GM23338 (cell line): ENCODE data around the gene TCEAL1. TPM values are rescaled to one million over a fixed set of nuclear protein-coding genes. Genes with fewer than 3 reads are reported as not detected.

Experiments used
- ATAC-seq: fragments of 200-7000 bp; cut with Tn5 transposase; 3 replicates; pipeline ENCODE4 v1.9.1; 2020
- DNase-seq: peaks from one replicate; pipeline ENCODE4 v3.0.0-alpha.2; 2015; ENCODE audit warnings: low spot score
- H2AFZ ChIP-seq: fragments of 200-600 bp; sonication (generic); 2 replicates; pipeline ENCODE4 v1.8.0; 2016; ENCODE audit warnings: antibody characterized with exemption, mild to moderate bottlenecking, moderate library complexity
- H3F3A ChIP-seq: fragments of 200-600 bp; sonication (generic); replicated peaks from 2 replicates; pipeline ENCODE4 v1.8.0; 2017; ENCODE audit warnings: antibody characterized with exemption, mixed run types, low read depth
- H3K27ac ChIP-seq: fragments of 200-600 bp; sonication (generic); 2 replicates; pipeline ENCODE4 v1.6.1; 2016; ENCODE audit warnings: low read depth
- H3K27me3 ChIP-seq: fragments of 200-600 bp; sonication (generic); 2 replicates; pipeline ENCODE4 v1.8.0; 2016; ENCODE audit warnings: mild to moderate bottlenecking, mixed run types, moderate library complexity; ENCODE audit not compliant: insufficient read depth
- H3K36me3 ChIP-seq: fragments of 200-600 bp; sonication (generic); 2 replicates; pipeline ENCODE4 v1.8.0; 2016; ENCODE audit warnings: mild to moderate bottlenecking; ENCODE audit not compliant: insufficient read depth
- H3K4me1 ChIP-seq: fragments of 200-600 bp; sonication (generic); 2 replicates; pipeline ENCODE4 v1.8.0; 2016; ENCODE audit warnings: mild to moderate bottlenecking, moderate library complexity; ENCODE audit not compliant: insufficient read depth
- H3K4me2 ChIP-seq: fragments of 200-600 bp; sonication (generic); 2 replicates; pipeline ENCODE4 v1.7.1; 2017; ENCODE audit warnings: mixed run types
- H3K4me3 ChIP-seq: fragments of 200-600 bp; sonication (generic); 2 replicates; pipeline ENCODE4 v1.6.1; 2016; ENCODE audit warnings: mixed run types
- H3K79me2 ChIP-seq: fragments of 200-600 bp; sonication (generic); replicated peaks from 2 replicates; pipeline ENCODE4 v1.8.0; 2017; ENCODE audit warnings: mild to moderate bottlenecking; ENCODE audit not compliant: insufficient read depth
- H3K9me2 ChIP-seq: fragments of 200-600 bp; sonication (generic); 2 replicates; pipeline ENCODE4 v1.8.0; 2017; ENCODE audit not compliant: insufficient read depth
- H4K20me1 ChIP-seq: fragments of 200-600 bp; sonication (generic); replicated peaks from 2 replicates; pipeline ENCODE4 v1.8.0; 2017; ENCODE audit warnings: mild to moderate bottlenecking; ENCODE audit not compliant: insufficient read depth
- H3K27ac Mint-ChIP-seq: 2 replicates; pipeline ENCODE4 v1.8.0; 2020; ENCODE audit warnings: inconsistent platforms, mild to moderate bottlenecking, moderate library complexity, mixed read lengths
- H3K27me3 Mint-ChIP-seq: 3 replicates; pipeline ENCODE4 v1.8.0; 2022; ENCODE audit warnings: low read depth, mild to moderate bottlenecking, moderate library complexity, mixed read lengths, inconsistent platforms; ENCODE audit not compliant: insufficient read depth, poor library complexity
- H3K36me3 Mint-ChIP-seq: 3 replicates; pipeline ENCODE4 v1.8.0; 2021; ENCODE audit warnings: low read depth, mild to moderate bottlenecking, inconsistent platforms, moderate library complexity, mixed read lengths
- H3K4me1 Mint-ChIP-seq: 3 replicates; pipeline ENCODE4 v1.8.0; 2020; ENCODE audit warnings: mild to moderate bottlenecking, inconsistent platforms, mixed read lengths
- H3K4me3 Mint-ChIP-seq: 3 replicates; pipeline ENCODE4 v1.8.0; 2021; ENCODE audit warnings: moderate library complexity, mild to moderate bottlenecking, inconsistent platforms, mixed read lengths
- H3K9me3 Mint-ChIP-seq: 3 replicates; pipeline ENCODE4 v1.8.0; 2020; ENCODE audit warnings: moderate library complexity, mild to moderate bottlenecking, inconsistent platforms, mixed read lengths
- CREB1 ChIP-seq: fragments of 250-450 bp; sonication (Bioruptor Pico); IDR thresholded peaks from 2 replicates; pipeline ENCODE4 v1.5.0; 2020; ENCODE audit warnings: low read depth, mild to moderate bottlenecking, moderate library complexity
- EZH2 ChIP-seq: fragments of 200-600 bp; sonication (generic); IDR thresholded peaks from one replicate; pipeline ENCODE4 v1.8.0; 2017; ENCODE audit warnings: antibody characterized with exemption, mild to moderate bottlenecking, low read depth; ENCODE audit not compliant: unreplicated experiment
- EZH2phosphoT487 ChIP-seq: fragments of 200-600 bp; sonication (generic); IDR thresholded peaks from one replicate; pipeline ENCODE4 v1.8.1; 2018; ENCODE audit warnings: antibody characterized with exemption; ENCODE audit not compliant: unreplicated experiment
- REST ChIP-seq: IDR thresholded peaks from one replicate; pipeline ENCODE4 v1.6.1; 2018; ENCODE audit warnings: antibody characterized with exemption; ENCODE audit not compliant: unreplicated experiment
- STAT1 ChIP-seq: IDR thresholded peaks from one replicate; pipeline ENCODE4 v1.6.1; 2016; ENCODE audit warnings: antibody characterized with exemption; ENCODE audit not compliant: unreplicated experiment
- ZNF114 ChIP-seq: fragments of 250-450 bp; sonication (Bioruptor Pico); IDR thresholded peaks from 2 replicates; pipeline ENCODE4 v1.5.0; 2020; ENCODE audit warnings: mild to moderate bottlenecking, moderate library complexity
- ZNF331 ChIP-seq: fragments of 250-450 bp; sonication (Bioruptor Pico); IDR thresholded peaks from 2 replicates; pipeline ENCODE4 v1.5.0; 2020; ENCODE audit warnings: low read depth, mild to moderate bottlenecking, moderate library complexity
- polyA plus RNA-seq: library from polyadenylated mRNA; unstranded; fragments of >200 nt; fragmentation: Nextera tagmentation; extraction: Ambion mirVana; gene quantifications from 2 replicates; pipeline ENCODE4 v1.2.1, GENCODE V29; 2016
- total RNA-seq: library from RNA; depleted of rRNA; stranded (reverse); fragments of >200 nt; shearing (Covaris generic); gene quantifications from 2 replicates; pipeline ENCODE4 v1.2.3, GENCODE V29; 2014
- TF ChIP-seq, protein P1 (sequence below): IDR thresholded peaks from 2 replicates; pipeline ENCODE4 v1.6.1; 2016; ENCODE audit warnings: antibody characterized with exemption
- TF ChIP-seq, protein P2 (sequence below): fragments of 250-450 bp; sonication (Bioruptor Pico); IDR thresholded peaks from 2 replicates; pipeline ENCODE4 v1.5.0; 2020; ENCODE audit warnings: mild to moderate bottlenecking, moderate library complexity

Gene TCEAL1
- total and polyA plus RNA-seq, 2 experiments from 2014 or later: 5.8 to 8.8 TPM

GRCh38 chrX:103626855-103627254 is 1.9 kb upstream of the TCEAL1 start:
- TF ChIP-seq STAT1: no peak
- no peaks in the 10 kb centered on the region; the same call in 2 of the 3 replicates for H3K9me3 Mint-ChIP-seq
- no peak overlapping the region for H3K27ac Mint-ChIP-seq
- peaks cover 8% of the 10 kb centered on the region for H3K27me3 Mint-ChIP-seq
- no peak overlapping the region for H3K4me3 ChIP-seq
- H3K79me2 ChIP-seq: no peaks in the 10 kb centered on the region
- ATAC-seq (no peak), DNase-seq (no peak)
- no peaks in the 10 kb centered on the region for H4K20me1 ChIP-seq
- H3F3A ChIP-seq: no peaks in the 10 kb centered on the region
- no peaks in the 10 kb centered on the region for H3K27me3 ChIP-seq
- H3K4me1 Mint-ChIP-seq: peaks cover 13% of the 10 kb centered on the region; the same call in 2 of the 3 replicates
- no peaks in the 10 kb centered on the region; the same call in 2 of the 3 replicates for H3K36me3 Mint-ChIP-seq
- H3K36me3 ChIP-seq: no peaks in the 10 kb centered on the region
- no peak overlapping the region for H3K4me3 Mint-ChIP-seq
- H3K4me1 ChIP-seq: peaks cover 4% of the 10 kb centered on the region; the same call in 1 of the 2 replicates
- no peak overlapping the region for H2AFZ ChIP-seq
- no peaks in the 10 kb centered on the region for H3K9me2 ChIP-seq
- H3K4me2 ChIP-seq: no peak overlapping the region
- no peak overlapping the region for H3K27ac ChIP-seq

- Histone ChIP-seq H3K79me2 (no peaks in the 10 kb centered on the region), H3K4me1 (peaks cover 4% of the 10 kb centered on the region; the same call in 1 of the 2 replicates), H3F3A (no peaks in the 10 kb centered on the region), H3K4me2 (peak overlapping the region; percentile 77), H2AFZ (peak overlapping the region; percentile 95), H3K9me2 (no peaks in the 10 kb centered on the region), H3K27ac (peak overlapping the region; percentile 64), H3K4me3 (peak overlapping the region; percentile 90), H3K36me3 (no peaks in the 10 kb centered on the region), H3K27me3 (no peaks in the 10 kb centered on the region), H4K20me1 (no peaks in the 10 kb centered on the region)
- no peaks in the 10 kb centered on the region; the same call in 2 of the 3 replicates for H3K36me3 Mint-ChIP-seq
- peak; percentile 79 for DNase-seq
- peak overlapping the region; percentile 96 for H3K27ac Mint-ChIP-seq
- peak overlapping the region; percentile 84 for H3K4me3 Mint-ChIP-seq
- no peaks in the 10 kb centered on the region; the same call in 2 of the 3 replicates for H3K9me3 Mint-ChIP-seq
- ATAC-seq: peak; percentile 86
- H3K27me3 Mint-ChIP-seq: peaks cover 7% of the 10 kb centered on the region
- peaks cover 9% of the 10 kb centered on the region; the same call in 2 of the 3 replicates for H3K4me1 Mint-ChIP-seq
- TF ChIP-seq ZNF114 (no peak), STAT1 (no peak), EZH2phosphoT487 (no peak), CREB1 (CRISPR knock-in tag) (no peak), ZNF331 (CRISPR knock-in tag) (no peak), EZH2 (no peak), REST (no peak)
- TF ChIP-seq, protein P1, sequence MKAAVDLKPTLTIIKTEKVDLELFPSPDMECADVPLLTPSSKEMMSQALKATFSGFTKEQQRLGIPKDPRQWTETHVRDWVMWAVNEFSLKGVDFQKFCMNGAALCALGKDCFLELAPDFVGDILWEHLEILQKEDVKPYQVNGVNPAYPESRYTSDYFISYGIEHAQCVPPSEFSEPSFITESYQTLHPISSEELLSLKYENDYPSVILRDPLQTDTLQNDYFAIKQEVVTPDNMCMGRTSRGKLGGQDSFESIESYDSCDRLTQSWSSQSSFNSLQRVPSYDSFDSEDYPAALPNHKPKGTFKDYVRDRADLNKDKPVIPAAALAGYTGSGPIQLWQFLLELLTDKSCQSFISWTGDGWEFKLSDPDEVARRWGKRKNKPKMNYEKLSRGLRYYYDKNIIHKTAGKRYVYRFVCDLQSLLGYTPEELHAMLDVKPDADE: no peak
- TF ChIP-seq, protein P2, sequence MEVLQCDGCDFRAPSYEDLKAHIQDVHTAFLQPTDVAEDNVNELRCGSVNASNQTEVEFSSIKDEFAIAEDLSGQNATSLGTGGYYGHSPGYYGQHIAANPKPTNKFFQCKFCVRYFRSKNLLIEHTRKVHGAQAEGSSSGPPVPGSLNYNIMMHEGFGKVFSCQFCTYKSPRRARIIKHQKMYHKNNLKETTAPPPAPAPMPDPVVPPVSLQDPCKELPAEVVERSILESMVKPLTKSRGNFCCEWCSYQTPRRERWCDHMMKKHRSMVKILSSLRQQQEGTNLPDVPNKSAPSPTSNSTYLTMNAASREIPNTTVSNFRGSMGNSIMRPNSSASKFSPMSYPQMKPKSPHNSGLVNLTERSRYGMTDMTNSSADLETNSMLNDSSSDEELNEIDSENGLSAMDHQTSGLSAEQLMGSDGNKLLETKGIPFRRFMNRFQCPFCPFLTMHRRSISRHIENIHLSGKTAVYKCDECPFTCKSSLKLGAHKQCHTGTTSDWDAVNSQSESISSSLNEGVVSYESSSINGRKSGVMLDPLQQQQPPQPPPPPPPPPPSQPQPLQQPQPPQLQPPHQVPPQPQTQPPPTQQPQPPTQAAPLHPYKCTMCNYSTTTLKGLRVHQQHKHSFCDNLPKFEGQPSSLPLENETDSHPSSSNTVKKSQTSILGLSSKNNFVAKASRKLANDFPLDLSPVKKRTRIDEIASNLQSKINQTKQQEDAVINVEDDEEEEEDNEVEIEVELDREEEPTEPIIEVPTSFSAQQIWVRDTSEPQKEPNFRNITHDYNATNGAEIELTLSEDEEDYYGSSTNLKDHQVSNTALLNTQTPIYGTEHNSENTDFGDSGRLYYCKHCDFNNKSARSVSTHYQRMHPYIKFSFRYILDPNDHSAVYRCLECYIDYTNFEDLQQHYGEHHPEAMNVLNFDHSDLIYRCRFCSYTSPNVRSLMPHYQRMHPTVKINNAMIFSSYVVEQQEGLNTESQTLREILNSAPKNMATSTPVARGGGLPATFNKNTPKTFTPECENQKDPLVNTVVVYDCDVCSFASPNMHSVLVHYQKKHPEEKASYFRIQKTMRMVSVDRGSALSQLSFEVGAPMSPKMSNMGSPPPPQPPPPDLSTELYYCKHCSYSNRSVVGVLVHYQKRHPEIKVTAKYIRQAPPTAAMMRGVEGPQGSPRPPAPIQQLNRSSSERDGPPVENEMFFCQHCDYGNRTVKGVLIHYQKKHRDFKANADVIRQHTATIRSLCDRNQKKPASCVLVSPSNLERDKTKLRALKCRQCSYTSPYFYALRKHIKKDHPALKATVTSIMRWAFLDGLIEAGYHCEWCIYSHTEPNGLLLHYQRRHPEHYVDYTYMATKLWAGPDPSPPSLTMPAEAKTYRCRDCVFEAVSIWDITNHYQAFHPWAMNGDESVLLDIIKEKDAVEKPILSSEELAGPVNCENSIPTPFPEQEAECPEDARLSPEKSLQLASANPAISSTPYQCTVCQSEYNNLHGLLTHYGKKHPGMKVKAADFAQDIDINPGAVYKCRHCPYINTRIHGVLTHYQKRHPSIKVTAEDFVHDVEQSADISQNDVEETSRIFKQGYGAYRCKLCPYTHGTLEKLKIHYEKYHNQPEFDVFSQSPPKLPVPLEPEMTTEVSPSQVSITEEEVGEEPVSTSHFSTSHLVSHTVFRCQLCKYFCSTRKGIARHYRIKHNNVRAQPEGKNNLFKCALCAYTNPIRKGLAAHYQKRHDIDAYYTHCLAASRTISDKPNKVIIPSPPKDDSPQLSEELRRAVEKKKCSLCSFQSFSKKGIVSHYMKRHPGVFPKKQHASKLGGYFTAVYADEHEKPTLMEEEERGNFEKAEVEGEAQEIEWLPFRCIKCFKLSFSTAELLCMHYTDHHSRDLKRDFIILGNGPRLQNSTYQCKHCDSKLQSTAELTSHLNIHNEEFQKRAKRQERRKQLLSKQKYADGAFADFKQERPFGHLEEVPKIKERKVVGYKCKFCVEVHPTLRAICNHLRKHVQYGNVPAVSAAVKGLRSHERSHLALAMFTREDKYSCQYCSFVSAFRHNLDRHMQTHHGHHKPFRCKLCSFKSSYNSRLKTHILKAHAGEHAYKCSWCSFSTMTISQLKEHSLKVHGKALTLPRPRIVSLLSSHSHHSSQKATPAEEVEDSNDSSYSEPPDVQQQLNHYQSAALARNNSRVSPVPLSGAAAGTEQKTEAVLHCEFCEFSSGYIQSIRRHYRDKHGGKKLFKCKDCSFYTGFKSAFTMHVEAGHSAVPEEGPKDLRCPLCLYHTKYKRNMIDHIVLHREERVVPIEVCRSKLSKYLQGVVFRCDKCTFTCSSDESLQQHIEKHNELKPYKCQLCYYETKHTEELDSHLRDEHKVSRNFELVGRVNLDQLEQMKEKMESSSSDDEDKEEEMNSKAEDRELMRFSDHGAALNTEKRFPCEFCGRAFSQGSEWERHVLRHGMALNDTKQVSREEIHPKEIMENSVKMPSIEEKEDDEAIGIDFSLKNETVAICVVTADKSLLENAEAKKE (CRISPR knock-in tag): no peak
These were observed 769 bp downstream of the TCEAL1 start for GRCh38 chrX:103629318-103630170.
